ENCODE results near the gene MYO18B.

The MYO18B gene

DNA sequence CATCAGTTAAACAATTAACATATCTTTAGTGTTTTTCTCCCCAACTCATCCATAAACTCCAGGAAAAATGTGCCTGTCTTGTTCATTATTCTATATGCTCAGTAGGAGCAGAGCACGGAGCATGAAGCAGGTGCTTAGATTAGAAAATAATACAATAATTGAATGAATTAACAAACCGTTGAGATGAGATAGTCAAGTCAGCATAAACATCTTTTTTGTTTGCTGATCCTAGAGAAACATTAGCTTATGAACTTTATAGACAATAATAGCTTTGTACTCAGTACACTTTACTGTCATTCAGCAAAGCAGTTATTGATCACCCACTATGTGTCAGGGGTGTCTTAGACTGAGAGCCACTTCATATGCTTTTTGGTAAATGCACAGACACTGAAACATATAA, 322.1 kb downstream of the MYO18B start:
- TF ChIP-seq, protein P1, sequence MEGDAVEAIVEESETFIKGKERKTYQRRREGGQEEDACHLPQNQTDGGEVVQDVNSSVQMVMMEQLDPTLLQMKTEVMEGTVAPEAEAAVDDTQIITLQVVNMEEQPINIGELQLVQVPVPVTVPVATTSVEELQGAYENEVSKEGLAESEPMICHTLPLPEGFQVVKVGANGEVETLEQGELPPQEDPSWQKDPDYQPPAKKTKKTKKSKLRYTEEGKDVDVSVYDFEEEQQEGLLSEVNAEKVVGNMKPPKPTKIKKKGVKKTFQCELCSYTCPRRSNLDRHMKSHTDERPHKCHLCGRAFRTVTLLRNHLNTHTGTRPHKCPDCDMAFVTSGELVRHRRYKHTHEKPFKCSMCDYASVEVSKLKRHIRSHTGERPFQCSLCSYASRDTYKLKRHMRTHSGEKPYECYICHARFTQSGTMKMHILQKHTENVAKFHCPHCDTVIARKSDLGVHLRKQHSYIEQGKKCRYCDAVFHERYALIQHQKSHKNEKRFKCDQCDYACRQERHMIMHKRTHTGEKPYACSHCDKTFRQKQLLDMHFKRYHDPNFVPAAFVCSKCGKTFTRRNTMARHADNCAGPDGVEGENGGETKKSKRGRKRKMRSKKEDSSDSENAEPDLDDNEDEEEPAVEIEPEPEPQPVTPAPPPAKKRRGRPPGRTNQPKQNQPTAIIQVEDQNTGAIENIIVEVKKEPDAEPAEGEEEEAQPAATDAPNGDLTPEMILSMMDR (IDR thresholded peaks at IDR 0.05; ENCODE audit: low read depth, low read length), result no peak
- no peak overlapping the region for H3K4me3 ChIP-seq (ENCODE audit: low read depth, low read length)

DNA sequence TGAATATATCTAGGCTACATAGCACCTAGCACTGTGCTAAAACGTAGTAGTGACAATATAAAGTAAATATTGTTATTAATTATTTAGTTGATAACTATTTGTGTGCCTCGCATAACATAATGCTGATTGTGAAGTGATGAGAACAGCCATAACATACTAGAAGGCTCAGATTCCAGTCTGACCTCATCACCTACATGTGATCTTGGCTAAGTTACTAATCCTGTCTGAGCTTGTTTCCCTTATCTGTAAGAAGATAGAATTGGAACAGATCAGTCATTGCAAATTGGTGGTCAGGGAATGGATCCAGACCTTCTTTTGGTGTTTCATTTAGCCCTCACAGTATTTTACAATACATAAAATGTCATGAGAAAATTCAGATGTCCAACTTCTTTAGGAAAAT, 323.9 kb downstream of the MYO18B start:
- TF ChIP-seq, protein P1 (IDR thresholded peaks at IDR 0.05; ENCODE audit: low read depth, low read length), result no peak
- no peak overlapping the region for H3K4me3 ChIP-seq (ENCODE audit: low read depth, low read length)

DNA sequence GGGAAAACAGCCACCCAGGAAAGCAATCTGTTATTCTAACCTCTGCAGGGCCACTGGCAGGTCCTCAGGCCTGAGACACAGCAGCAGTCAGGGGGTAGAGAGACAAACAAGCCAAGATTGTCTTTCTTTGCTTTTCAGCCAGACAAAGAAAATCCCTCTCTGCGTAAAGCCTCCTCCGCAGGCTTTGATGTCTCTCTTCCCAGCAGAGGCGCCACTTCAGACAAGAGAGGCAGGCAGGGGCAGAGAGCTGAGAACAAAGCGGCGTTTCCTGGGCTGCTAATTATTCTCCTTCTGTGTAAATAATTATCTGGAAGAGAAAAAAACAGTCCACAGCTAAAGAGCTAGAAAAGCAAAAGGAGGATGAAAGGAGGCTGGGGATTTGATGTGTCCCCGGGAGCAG, 324.5 kb downstream of the MYO18B start:
- no peak overlapping the region for H3K4me3 ChIP-seq (ENCODE audit: low read depth, low read length)
- TF ChIP-seq, protein P1 (IDR thresholded peaks at IDR 0.05; ENCODE audit: low read depth, low read length), result no peak

DNA sequence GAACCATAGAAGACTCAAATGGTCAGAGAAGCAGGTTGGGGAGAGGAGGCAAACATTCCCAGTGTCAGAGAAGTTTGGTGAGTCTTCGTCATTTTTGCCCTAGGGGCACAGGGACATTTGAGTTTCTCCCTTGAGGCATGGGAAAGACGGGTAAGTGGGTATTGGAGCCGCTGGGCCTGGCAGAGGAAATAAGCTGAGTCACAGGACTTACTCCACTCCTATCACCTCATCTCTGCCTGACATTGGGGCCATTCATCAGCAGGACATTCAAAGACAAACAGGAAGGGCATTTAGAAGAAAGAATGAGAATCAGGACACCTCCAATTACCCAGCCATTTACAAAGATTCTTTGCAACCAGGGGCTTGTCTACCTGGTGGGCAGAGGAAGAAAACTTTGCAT, 326.6 kb downstream of the MYO18B start:
- H3K4me3 ChIP-seq (ENCODE audit: low read depth, low read length), result no peak overlapping the region
- TF ChIP-seq, protein P1 (IDR thresholded peaks at IDR 0.05; ENCODE audit: low read depth, low read length), result no peak

DNA sequence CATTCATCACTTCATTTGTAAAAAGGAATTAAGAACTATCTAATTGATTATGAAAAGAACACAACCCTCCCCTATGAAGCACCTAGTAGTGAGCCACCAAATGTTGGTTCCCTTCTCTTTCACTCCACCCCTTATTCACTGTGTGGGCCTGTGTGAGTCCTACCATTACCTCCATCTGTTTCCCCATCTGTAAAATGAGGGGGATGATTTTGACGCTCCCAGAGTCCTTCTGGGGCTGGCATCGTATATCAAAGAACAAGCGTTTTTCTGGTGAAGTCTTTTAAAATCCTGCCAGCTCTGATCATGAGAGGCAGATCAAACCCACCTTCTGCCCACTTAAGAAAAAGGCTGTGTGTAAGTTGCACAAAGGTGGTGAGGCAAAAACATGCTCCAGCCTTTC, 330.6 kb downstream of the MYO18B start:
- no peak overlapping the region for H3K4me3 ChIP-seq (ENCODE audit: low read depth, low read length)
- TF ChIP-seq, protein P1 (IDR thresholded peaks at IDR 0.05; ENCODE audit: low read depth, low read length), result no peak

DNA sequence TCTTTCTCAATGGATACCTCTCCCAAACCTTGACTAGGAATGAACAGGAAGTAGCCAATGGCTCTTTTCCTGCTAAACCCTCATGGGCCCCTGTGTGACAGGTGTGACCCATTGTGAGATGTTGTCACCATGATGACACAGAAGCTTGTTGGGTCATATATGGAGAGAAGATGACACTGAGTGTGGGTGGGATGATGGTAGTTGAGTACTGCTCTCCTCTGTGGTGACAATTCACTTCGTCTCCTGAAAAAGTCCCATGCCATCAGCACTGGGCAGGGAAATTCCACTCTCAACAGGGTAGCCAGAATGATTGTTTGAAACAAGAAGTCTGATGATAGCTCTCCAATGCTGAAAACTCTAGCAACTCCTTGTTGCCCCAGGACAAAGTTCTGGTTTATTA, 333.3 kb downstream of the MYO18B start:
- no peak overlapping the region for H3K4me3 ChIP-seq (ENCODE audit: low read depth, low read length)
- TF ChIP-seq, protein P1 (IDR thresholded peaks at IDR 0.05; ENCODE audit: low read depth, low read length), result no peak

DNA sequence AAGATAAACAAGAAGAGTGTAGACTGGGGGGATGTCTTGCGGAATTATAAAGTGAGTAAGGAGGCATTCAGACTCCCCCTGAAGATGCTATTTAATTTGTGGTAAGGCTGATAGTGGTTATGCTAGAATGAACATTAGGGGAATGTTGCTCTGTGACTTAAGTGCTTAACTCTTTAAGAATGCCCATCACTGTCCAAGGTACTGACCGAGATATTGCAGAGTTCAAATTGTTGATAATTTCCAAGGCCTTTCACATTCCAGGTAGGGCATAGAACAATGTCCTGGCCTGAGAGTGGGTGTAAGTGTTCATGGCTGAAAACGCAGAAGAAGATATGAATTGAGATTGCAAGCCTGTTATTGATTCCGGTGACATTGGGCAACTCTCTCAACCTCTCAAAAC, 337.0 kb downstream of the MYO18B start:
- TF ChIP-seq, protein P1 (IDR thresholded peaks at IDR 0.05; ENCODE audit: low read depth, low read length), result no peak
- H3K4me3 ChIP-seq (ENCODE audit: low read depth, low read length), result no peak overlapping the region

Data from WI38 (cell line).